ENCODE data around the gene PRKAR1B.
"Not testable (repeated sequence)": the region's sequence is repeated elsewhere in the genome, so short reads cannot be mapped to it uniquely, and the experiment has no call there.

The PRKAR1B gene

DNA sequence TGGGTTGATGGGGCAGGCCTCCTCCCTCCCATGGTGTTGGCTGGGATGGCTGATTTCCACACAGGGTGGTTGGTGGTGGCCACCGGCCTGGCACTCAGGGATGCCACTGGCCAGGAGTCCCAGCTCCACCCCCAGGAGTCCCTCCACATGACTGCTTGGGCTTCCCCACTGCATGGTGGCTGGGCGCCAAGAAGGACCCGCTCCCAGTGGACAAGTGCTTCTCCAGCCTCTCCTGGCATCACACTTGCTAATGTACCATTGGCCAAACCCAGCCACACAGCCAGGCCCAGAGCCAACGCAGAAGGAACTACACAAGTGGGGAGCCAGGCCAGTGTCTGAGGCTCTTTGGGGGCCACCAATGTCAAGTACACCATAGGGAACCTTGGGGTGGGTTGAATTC lies 74.2 kb downstream of the PRKAR1B start (continued):
- TF ChIP-seq, protein P1, sequence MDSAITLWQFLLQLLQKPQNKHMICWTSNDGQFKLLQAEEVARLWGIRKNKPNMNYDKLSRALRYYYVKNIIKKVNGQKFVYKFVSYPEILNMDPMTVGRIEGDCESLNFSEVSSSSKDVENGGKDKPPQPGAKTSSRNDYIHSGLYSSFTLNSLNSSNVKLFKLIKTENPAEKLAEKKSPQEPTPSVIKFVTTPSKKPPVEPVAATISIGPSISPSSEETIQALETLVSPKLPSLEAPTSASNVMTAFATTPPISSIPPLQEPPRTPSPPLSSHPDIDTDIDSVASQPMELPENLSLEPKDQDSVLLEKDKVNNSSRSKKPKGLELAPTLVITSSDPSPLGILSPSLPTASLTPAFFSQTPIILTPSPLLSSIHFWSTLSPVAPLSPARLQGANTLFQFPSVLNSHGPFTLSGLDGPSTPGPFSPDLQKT (IDR thresholded peaks at IDR 0.05; ENCODE audit: borderline replicate concordance, low read depth, low read length): no peak
- TF ChIP-seq, protein P2, sequence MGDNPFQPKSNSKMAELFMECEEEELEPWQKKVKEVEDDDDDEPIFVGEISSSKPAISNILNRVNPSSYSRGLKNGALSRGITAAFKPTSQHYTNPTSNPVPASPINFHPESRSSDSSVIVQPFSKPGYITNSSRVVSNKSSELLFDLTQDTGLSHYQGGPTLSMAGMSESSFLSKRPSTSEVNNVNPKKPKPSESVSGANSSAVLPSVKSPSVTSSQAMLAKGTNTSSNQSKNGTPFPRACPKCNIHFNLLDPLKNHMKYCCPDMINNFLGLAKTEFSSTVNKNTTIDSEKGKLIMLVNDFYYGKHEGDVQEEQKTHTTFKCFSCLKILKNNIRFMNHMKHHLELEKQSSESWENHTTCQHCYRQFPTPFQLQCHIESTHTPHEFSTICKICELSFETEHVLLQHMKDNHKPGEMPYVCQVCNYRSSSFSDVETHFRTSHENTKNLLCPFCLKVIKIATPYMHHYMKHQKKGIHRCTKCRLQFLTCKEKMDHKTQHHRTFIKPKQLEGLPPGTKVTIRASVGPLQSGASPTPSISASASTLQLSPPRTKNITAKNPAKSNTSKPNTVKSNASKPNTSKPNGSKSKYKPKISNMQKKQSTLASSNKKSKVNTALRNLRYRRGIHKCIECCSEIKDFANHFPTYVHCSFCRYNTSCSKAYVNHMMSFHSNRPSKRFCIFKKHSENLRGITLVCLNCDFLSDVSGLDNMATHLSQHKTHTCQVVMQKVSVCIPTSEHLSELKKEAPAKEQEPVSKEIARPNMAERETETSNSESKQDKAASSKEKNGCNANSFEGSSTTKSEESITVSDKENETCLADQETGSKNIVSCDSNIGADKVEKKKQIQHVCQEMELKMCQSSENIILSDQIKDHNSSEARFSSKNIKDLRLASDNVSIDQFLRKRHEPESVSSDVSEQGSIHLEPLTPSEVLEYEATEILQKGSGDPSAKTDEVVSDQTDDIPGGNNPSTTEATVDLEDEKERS (tag by site-specific recombination; IDR thresholded peaks at IDR 0.05): no peak
- TF ChIP-seq ZNF112 (tag by site-specific recombination; IDR thresholded peaks at IDR 0.05) (no peak), ZNF785 (tag by site-specific recombination; IDR thresholded peaks at IDR 0.05) (no peak), ZNF626 (tag by site-specific recombination; IDR thresholded peaks at IDR 0.05) (no peak)

DNA sequence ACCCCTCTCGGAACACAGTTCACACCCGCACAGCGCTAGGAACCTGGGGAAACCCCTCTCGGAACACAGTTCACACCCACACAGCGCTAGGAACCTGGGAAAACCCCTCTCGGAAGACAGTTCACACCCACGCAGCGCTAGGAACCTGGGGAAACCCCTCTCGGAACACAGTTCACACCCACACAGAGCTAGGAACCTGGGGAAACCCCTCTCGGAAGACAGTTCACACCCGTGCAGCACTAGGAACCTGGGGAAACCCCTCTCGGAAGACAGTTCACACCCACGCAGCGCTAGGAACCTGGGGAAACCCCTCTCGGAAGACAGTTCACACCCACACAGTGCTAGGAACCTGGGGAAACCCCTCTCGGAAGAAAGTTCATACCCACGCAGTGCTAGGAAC lies 74.9 kb downstream of the PRKAR1B start:
- H3K9me3 ChIP-seq (ENCODE audit: control insufficient read depth, insufficient read depth, low read depth, low read length); POLR2A ChIA-PET; H3K4me3 ChIP-seq (ENCODE audit: low read depth, low read length); H3K36me3 ChIP-seq (ENCODE audit: control insufficient read depth in 2 of 2, insufficient read depth in 1 of 2, low read length in 2 of 2); H3K27ac ChIP-seq (ENCODE audit: extremely low read depth, low read depth, low read length); H3K4me1 ChIP-seq (ENCODE audit: control insufficient read depth, insufficient read depth, low read length): not testable (repeated sequence)
- TF ChIP-seq, protein P3, sequence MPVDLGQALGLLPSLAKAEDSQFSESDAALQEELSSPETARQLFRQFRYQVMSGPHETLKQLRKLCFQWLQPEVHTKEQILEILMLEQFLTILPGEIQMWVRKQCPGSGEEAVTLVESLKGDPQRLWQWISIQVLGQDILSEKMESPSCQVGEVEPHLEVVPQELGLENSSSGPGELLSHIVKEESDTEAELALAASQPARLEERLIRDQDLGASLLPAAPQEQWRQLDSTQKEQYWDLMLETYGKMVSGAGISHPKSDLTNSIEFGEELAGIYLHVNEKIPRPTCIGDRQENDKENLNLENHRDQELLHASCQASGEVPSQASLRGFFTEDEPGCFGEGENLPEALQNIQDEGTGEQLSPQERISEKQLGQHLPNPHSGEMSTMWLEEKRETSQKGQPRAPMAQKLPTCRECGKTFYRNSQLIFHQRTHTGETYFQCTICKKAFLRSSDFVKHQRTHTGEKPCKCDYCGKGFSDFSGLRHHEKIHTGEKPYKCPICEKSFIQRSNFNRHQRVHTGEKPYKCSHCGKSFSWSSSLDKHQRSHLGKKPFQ (tag by site-specific recombination; IDR thresholded peaks at IDR 0.05): peak; percentile 95
- CTCF ChIA-PET: interaction anchor here (1.2 kb wide), 1 partner anchor 330 kb away, joined by 6 read pairs; no protein-coding TSS in a partner anchor

DNA sequence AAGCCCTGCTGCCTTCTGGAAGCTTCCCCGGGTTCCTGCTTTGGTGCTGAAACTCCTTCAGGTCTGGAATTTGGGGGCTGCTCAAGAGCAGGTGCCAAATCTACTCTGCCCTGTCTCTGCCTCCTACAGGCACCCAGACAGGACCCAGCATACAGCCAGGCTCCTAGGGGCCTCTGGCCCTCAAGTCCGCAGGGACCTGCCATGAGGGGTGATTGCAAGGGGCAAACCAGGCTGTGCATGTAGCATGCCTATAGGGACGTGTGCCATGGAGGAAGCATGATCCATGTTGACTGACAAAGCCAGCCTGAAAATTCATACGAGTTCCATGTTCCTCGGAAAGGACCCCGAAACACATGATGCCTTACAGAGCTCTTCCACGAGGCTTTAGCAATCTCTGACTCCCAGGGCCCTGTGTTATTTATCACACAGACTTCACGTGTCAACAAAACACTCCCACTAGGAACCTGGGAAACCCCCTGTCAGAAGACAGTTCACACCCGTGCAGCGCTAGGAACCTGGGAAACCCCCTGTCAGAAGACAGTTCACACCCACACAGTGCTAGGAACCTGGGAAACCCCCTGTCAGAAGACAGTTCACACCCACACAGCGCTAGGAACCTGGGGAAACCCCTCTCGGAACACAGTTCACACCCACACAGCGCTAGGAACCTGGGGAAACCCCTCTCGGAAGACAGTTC lies 75.9 kb downstream of the PRKAR1B start:
- CTCF ChIA-PET: interaction anchor here (1.2 kb wide), 1 partner anchor 329 kb away, joined by 6 read pairs; no protein-coding TSS in a partner anchor
- H3K4me1 ChIP-seq (ENCODE audit: control insufficient read depth, insufficient read depth, low read length): no peaks in the 10 kb centered on the region
- no peak overlapping the region for H3K27ac ChIP-seq (ENCODE audit: extremely low read depth, low read depth, low read length)
- no peaks in the 10 kb centered on the region; a peak in 1 of 3 replicates for H3K36me3 ChIP-seq (ENCODE audit: control insufficient read depth in 2 of 2, insufficient read depth in 1 of 2, low read length in 2 of 2)
- H3K9me3 ChIP-seq (ENCODE audit: control insufficient read depth, insufficient read depth, low read depth, low read length): no peaks in the 10 kb centered on the region
- no peak overlapping the region for H3K4me3 ChIP-seq (ENCODE audit: low read depth, low read length)
- POLR2A ChIA-PET: no interaction called here
- TF ChIP-seq ZBTB1 (tag by site-specific recombination; IDR thresholded peaks at IDR 0.05): no peak
- TF ChIP-seq KLF9 (tag by site-specific recombination; IDR thresholded peaks at IDR 0.05; ENCODE audit: low read depth): no peak
- TF ChIP-seq, protein P4, sequence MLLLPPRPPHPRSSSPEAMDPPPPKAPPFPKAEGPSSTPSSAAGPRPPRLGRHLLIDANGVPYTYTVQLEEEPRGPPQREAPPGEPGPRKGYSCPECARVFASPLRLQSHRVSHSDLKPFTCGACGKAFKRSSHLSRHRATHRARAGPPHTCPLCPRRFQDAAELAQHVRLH (tag by site-specific recombination; IDR thresholded peaks at IDR 0.05): no peak
- TF ChIP-seq, protein P5, sequence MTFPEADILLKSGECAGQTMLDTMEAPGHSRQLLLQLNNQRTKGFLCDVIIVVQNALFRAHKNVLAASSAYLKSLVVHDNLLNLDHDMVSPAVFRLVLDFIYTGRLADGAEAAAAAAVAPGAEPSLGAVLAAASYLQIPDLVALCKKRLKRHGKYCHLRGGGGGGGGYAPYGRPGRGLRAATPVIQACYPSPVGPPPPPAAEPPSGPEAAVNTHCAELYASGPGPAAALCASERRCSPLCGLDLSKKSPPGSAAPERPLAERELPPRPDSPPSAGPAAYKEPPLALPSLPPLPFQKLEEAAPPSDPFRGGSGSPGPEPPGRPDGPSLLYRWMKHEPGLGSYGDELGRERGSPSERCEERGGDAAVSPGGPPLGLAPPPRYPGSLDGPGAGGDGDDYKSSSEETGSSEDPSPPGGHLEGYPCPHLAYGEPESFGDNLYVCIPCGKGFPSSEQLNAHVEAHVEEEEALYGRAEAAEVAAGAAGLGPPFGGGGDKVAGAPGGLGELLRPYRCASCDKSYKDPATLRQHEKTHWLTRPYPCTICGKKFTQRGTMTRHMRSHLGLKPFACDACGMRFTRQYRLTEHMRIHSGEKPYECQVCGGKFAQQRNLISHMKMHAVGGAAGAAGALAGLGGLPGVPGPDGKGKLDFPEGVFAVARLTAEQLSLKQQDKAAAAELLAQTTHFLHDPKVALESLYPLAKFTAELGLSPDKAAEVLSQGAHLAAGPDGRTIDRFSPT (tag by site-specific recombination; IDR thresholded peaks at IDR 0.05): no peak
- TF ChIP-seq ZNF37A (tag by site-specific recombination; IDR thresholded peaks at IDR 0.05): no peak
- no peak for TF ChIP-seq KLF7 (tag by site-specific recombination; IDR thresholded peaks at IDR 0.05; ENCODE audit: borderline replicate concordance)
- no peak for TF ChIP-seq ZNF157 (tag by site-specific recombination; IDR thresholded peaks at IDR 0.05)
- TF ChIP-seq SETDB1 (IDR thresholded peaks at IDR 0.05; ENCODE audit: insufficient read length, low read length): no peak
- TF ChIP-seq ZNF768 (tag by site-specific recombination; IDR thresholded peaks at IDR 0.05): no peak
- TF ChIP-seq ZNF335 (tag by site-specific recombination; conservative IDR thresholded peaks at IDR 0.05): no peak
- TF ChIP-seq ZNF211 (tag by site-specific recombination; IDR thresholded peaks at IDR 0.05; ENCODE audit: low read depth): no peak
- no peak for TF ChIP-seq ZFP37 (tag by site-specific recombination; IDR thresholded peaks at IDR 0.05)
- no peak for TF ChIP-seq ZNF560 (tag by site-specific recombination; IDR thresholded peaks at IDR 0.05; ENCODE audit: borderline replicate concordance)
- TF ChIP-seq ZNF521 (tag by site-specific recombination; IDR thresholded peaks at IDR 0.05): no peak
- no peak for TF ChIP-seq ZNF791 (tag by site-specific recombination; IDR thresholded peaks at IDR 0.05)
- TF ChIP-seq ZNF561 (tag by site-specific recombination; IDR thresholded peaks at IDR 0.05; ENCODE audit: borderline replicate concordance): no peak
- no peak for TF ChIP-seq SP7 (tag by site-specific recombination; IDR thresholded peaks at IDR 0.05)
- TF ChIP-seq ZNF391 (tag by site-specific recombination; IDR thresholded peaks at IDR 0.05; ENCODE audit: borderline replicate concordance, low read depth): no peak
